Sigmoid colon (tissue), 7 donors: ENCODE measurements around the gene MFRP. TPM values are rescaled to one million over a fixed set of nuclear protein-coding genes. Genes with fewer than 3 reads are reported as not detected.

Experiments used
- DNase-seq: peaks from one replicate; pipeline ENCODE4 v3.0.0-alpha.2; 2019
- H3K27ac ChIP-seq, 4 donors: fragments of 200-600 bp; sonication (generic); one replicate each; pipeline ENCODE4 v1.5.1; 2016 to 2019; ENCODE audit warnings: mild to moderate bottlenecking in 1 of 4
- H3K27me3 ChIP-seq, 3 donors: fragments of 200-600 bp; sonication (generic); one replicate each; pipeline ENCODE4 v1.5.1; 2019; ENCODE audit warnings: mild to moderate bottlenecking in 1 of 3
- H3K36me3 ChIP-seq, 4 donors: fragments of 200-600 bp; sonication (generic); one replicate each; pipeline ENCODE4 v1.5.1; 2016 to 2019
- H3K4me1 ChIP-seq, 4 donors: fragments of 200-600 bp; sonication (generic); one replicate each; pipeline ENCODE4 v1.5.1; 2017 to 2019
- H3K4me3 ChIP-seq, 4 donors: fragments of 200-600 bp; sonication (generic); one replicate each; pipeline ENCODE4 v1.5.1; 2017 to 2019; ENCODE audit warnings: mild to moderate bottlenecking in 2 of 4, moderate library complexity in 1 of 4
- H3K9me3 ChIP-seq, 4 donors: fragments of 200-600 bp in 3 of 4; sonication (generic) in 3 of 4; one replicate each; pipeline versions ENCODE4 v1.5.1 to v1.6.1; 2013 to 2019
- CTCF ChIP-seq, 4 experiments: fragments of 450-650 bp in 3 of 4; fragments of 200-600 bp in 1 of 4; IDR thresholded peaks; one replicate each; pipeline ENCODE4 v1.5.1; 2016 to 2019; ENCODE audit warnings: antibody characterized with exemption in 4 of 4, mild to moderate bottlenecking in 3 of 4, moderate library complexity in 2 of 4
- EP300 ChIP-seq, 4 donors: sonication (generic); formaldehyde crosslinking; IDR thresholded peaks; one replicate each; pipeline ENCODE4 v1.6.1; 2017; ENCODE audit warnings: antibody characterized with exemption in 4 of 4
- POLR2A ChIP-seq, 2 donors: fragments of 450-650 bp; IDR thresholded peaks; one replicate each; pipeline ENCODE4 v1.6.1; 2016; ENCODE audit warnings: antibody characterized with exemption in 2 of 2, mild to moderate bottlenecking in 2 of 2, moderate library complexity in 2 of 2
- POLR2AphosphoS5 ChIP-seq, 4 donors: sonication (generic); formaldehyde crosslinking; IDR thresholded peaks; one replicate each; pipeline ENCODE4 v1.6.1; 2017; ENCODE audit warnings: antibody characterized with exemption in 4 of 4
- WGBS, 2 donors: extraction: QIAGEN DNeasy Blood & Tissue Kit; methylation state at CpG; one replicate each; pipeline ENCODE4 v1.1.7; 2013; 5-methylcytosine and 5-hydroxymethylcytosine counted together
- intact Hi-C: fragments of 100-400 bp; cut with DNase I; formaldehyde crosslinking; loops from one replicate; pipeline ENCODE4 v1.15.1; 2023
- polyA plus RNA-seq, 3 donors: library from polyadenylated mRNA; stranded (reverse); fragments of 200-250 nt; gene quantifications; one replicate each; pipeline ENCODE4 v1.2.3, GENCODE V29; 2013
- total RNA-seq, 4 donors: library from RNA; depleted of rRNA; stranded (reverse); fragments of >200 nt; gene quantifications; one replicate each; pipeline ENCODE4 v1.1.0, GENCODE V29; 2016
- donor health status: healthy with polysubstance abuse.
- donor health status: Bipolar disorder and iron deficiency.
- donor health status: healthy.

The MFRP gene
- total and polyA plus RNA-seq, 7 donors: 0.14 TPM; not detected in 6

DNA sequence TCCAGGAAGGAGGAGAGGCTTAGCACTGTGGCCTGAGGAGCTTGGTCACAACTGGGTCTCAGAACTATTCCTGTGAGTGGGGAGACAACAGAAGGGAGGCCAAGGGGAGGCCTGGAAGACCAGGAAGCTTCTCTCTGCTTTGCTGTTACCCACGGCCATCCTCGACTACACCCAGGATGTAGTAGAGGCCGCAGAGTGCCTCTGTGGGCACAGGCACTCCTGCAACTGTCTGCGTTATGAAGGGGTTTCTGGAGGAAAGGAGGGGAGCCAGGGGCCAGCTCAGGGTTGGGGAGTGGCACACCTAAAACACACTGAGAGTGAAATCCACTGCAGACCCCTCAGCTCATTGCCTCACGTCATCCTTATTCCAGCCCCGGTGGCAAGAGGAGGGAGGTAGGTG is 3.8 kb upstream of the MFRP start:
- H3K4me3 ChIP-seq: no peak overlapping the region
- intact Hi-C loops: no loop called here
- H3K36me3 ChIP-seq: no peaks in the 10 kb centered on the region
- WGBS, 2 donors: 72 to 76% methylated on average over 6 of the region's 6 CpGs
- H3K9me3 ChIP-seq: no peaks in the 10 kb centered on the region
- no peaks in the 10 kb centered on the region for H3K27me3 ChIP-seq
- TF ChIP-seq POLR2AphosphoS5 (IDR thresholded peaks at IDR 0.05) (no peak), POLR2A (IDR thresholded peaks at IDR 0.05) (no peak), EP300 (IDR thresholded peaks at IDR 0.05) (no peak), CTCF (IDR thresholded peaks at IDR 0.05) (no peak)
- DNase-seq: no peak
- H3K27ac ChIP-seq: no peak overlapping the region
- H3K4me1 ChIP-seq: peaks cover 0 to 5% (median 4%) of the 10 kb centered on the region in 4 donors

DNA sequence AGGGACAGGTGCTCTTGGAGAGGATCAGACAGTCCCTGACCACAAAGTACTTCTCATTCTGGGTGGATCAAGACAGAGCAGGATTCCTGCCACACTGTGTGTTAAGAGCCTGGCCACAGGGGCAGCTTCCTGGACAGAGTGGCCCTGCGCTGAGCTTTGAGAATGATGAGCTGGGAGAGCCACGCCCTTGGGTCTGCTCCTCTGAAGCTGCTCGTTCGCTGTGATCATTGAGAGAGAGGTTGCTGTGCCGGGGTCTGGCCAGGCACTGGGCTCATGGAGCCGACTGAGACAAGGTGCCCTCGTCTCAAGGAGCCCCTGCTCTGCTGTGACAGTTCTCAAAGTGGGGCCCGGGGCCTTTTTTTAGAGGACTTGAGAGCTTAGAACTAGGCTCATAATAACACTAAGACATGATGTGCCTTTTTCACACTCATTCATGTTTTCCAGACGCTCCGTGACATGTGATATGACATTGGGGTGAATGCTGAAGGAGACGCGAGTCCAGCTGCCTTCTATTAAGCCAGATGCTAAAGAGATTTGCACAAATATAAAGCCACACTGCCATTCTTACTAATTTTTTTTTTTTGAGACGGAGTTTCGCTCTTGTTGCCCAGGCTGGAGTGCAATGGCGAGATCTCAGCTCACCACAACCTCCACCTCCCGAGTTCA is 1.6 kb upstream of the MFRP start:
- H3K4me1 ChIP-seq: peaks cover 0 to 5% (median 4%) of the 10 kb centered on the region in 4 donors
- DNase-seq: no peak
- H3K4me3 ChIP-seq: no peak overlapping the region
- no peak overlapping the region for H3K27ac ChIP-seq
- WGBS, 2 donors: 67 to 80% methylated on average over 16 of the region's 16 CpGs
- H3K27me3 ChIP-seq: no peaks in the 10 kb centered on the region
- TF ChIP-seq POLR2AphosphoS5 (IDR thresholded peaks at IDR 0.05): no peak
- TF ChIP-seq POLR2A (IDR thresholded peaks at IDR 0.05): no peak
- no peak for TF ChIP-seq EP300 (IDR thresholded peaks at IDR 0.05)
- no peak for TF ChIP-seq CTCF (IDR thresholded peaks at IDR 0.05)
- H3K36me3 ChIP-seq: no peaks in the 10 kb centered on the region
- intact Hi-C loops: no loop called here
- H3K9me3 ChIP-seq: no peaks in the 10 kb centered on the region

GRCh38 chr11:119347242-119347641 is 737 bp upstream of the MFRP start:
- Histone ChIP-seq H3K4me3 (no peak overlapping the region), H3K36me3 (no peaks in the 10 kb centered on the region), H3K9me3 (no peaks in the 10 kb centered on the region), H3K4me1 (peaks cover 0 to 4% (median 0%) of the 10 kb centered on the region in 4 donors), H3K27ac (peak overlapping the region in 1 of 4 donors; percentile 28), H3K27me3 (no peaks in the 10 kb centered on the region)
- peak in 1 of 4 donors; percentile 28 for TF ChIP-seq POLR2AphosphoS5 (IDR thresholded peaks at IDR 0.05)
- no peak for TF ChIP-seq POLR2A (IDR thresholded peaks at IDR 0.05)
- DNase-seq: no peak
- intact Hi-C loops: no loop called here
- WGBS, 2 donors: 70 to 71% methylated on average over 2 of the region's 2 CpGs

GRCh38 chr11:119345685-119346084 is 820 bp downstream of the MFRP start:
- Histone ChIP-seq H3K4me3 (no peak overlapping the region), H3K36me3 (no peaks in the 10 kb centered on the region), H3K9me3 (no peaks in the 10 kb centered on the region), H3K27ac (no peak overlapping the region), H3K4me1 (peaks cover 0 to 15% (median 9%) of the 10 kb centered on the region in 4 donors), H3K27me3 (peaks cover 0 to 4% (median 4%) of the 10 kb centered on the region in 3 donors)
- DNase-seq: no peak
- TF ChIP-seq POLR2AphosphoS5 (IDR thresholded peaks at IDR 0.05) (no peak), EP300 (IDR thresholded peaks at IDR 0.05) (no peak), CTCF (IDR thresholded peaks at IDR 0.05) (no peak), POLR2A (IDR thresholded peaks at IDR 0.05) (no peak)
- 84 to 85% methylated on average over 12 of the region's 12 CpGs for WGBS, 2 donors
- intact Hi-C loops: no loop called here

- peaks cover 0 to 17% (median 12%) of the 10 kb centered on the region in 3 donors for H3K27me3 ChIP-seq
- H3K4me3 ChIP-seq: no peak overlapping the region
- no peaks in the 10 kb centered on the region for H3K9me3 ChIP-seq
- H3K36me3 ChIP-seq: no peaks in the 10 kb centered on the region
- TF ChIP-seq POLR2AphosphoS5 (IDR thresholded peaks at IDR 0.05) (no peak), EP300 (IDR thresholded peaks at IDR 0.05) (no peak), CTCF (IDR thresholded peaks at IDR 0.05) (no peak)
- WGBS, 2 donors: 85 to 90% methylated on average over 14 of the region's 14 CpGs
- no peak for DNase-seq
- peaks cover 0 to 27% (median 21%) of the 10 kb centered on the region in 4 donors for H3K4me1 ChIP-seq
- no peak overlapping the region for H3K27ac ChIP-seq
- intact Hi-C loops: loop anchor here (5.0 kb wide), 1 partner anchor 38 kb away; the partner anchor contains the start of gene USP2
Observed at GRCh38 chr11:119344291-119345010, 2.1 kb downstream of the MFRP start.
